Neuronal stem cell (in vitro differentiated cells): ENCODE measurements around the gene RGS6.

Experiments used
- DNase-seq: peaks from one replicate; pipeline ENCODE4 v3.0.0-alpha.2; 2013; ENCODE audit warnings: low spot score
- H2AFZ ChIP-seq: one replicate; pipeline ENCODE4 v1.6.1; 2013; ENCODE audit warnings: mild to moderate bottlenecking, low read length, inconsistent platforms
- H2AK5ac ChIP-seq: 2 replicates; pipeline ENCODE4 v1.6.1; 2013; ENCODE audit warnings: low read depth, mild to moderate bottlenecking, inconsistent platforms, low read length, moderate library complexity, mixed read lengths
- H2BK120ac ChIP-seq: 2 replicates; pipeline ENCODE4 v1.6.1; 2013; ENCODE audit warnings: low read depth, mild to moderate bottlenecking, inconsistent platforms, low read length, moderate library complexity, mixed read lengths
- H2BK12ac ChIP-seq: one replicate; pipeline ENCODE4 v1.6.1; 2013; ENCODE audit warnings: low read length, inconsistent platforms
- H2BK15ac ChIP-seq: 2 replicates; pipeline ENCODE4 v1.6.1; 2013; ENCODE audit warnings: mild to moderate bottlenecking, low read length, inconsistent platforms, mixed read lengths
- H2BK5ac ChIP-seq: one replicate; pipeline ENCODE4 v1.6.1; 2013; ENCODE audit warnings: inconsistent platforms, mild to moderate bottlenecking, low read length, moderate library complexity
- H3K14ac ChIP-seq: one replicate; pipeline ENCODE4 v1.6.1; 2013; ENCODE audit warnings: low read length, inconsistent platforms
- H3K18ac ChIP-seq: 2 replicates; pipeline ENCODE4 v1.6.1; 2013; ENCODE audit warnings: low read length, inconsistent platforms
- H3K23ac ChIP-seq: 2 replicates; pipeline ENCODE4 v1.6.1; 2013; ENCODE audit warnings: low read depth, mild to moderate bottlenecking, mixed read lengths, low read length, inconsistent platforms; ENCODE audit not compliant: poor library complexity
- H3K27ac ChIP-seq: replicated peaks from 3 replicates; pipeline ENCODE4 v1.5.1; 2013; ENCODE audit warnings: low read length, inconsistent platforms
- H3K27me3 ChIP-seq, 3 experiments: 2 replicates each; pipeline ENCODE4 v1.6.1; 2013; ENCODE audit warnings: low read length in 3 of 3, mild to moderate bottlenecking in 2 of 3, inconsistent platforms in 1 of 3, low read depth in 1 of 3, mixed read lengths in 1 of 3, moderate library complexity in 1 of 3; ENCODE audit not compliant: control insufficient read depth in 3 of 3, insufficient read depth in 3 of 3
- H3K36me3 ChIP-seq, 2 donors: replicated peaks in 1 of 2; 2 replicates each; pipeline ENCODE4 v1.6.1; 2013; ENCODE audit warnings: low read length in 2 of 2; ENCODE audit not compliant: control insufficient read depth in 2 of 2, insufficient read depth in 2 of 2
- H3K4ac ChIP-seq: 2 replicates; pipeline ENCODE4 v1.6.1; 2013; ENCODE audit warnings: inconsistent platforms, mild to moderate bottlenecking, low read length, moderate library complexity
- H3K4me1 ChIP-seq, 2 donors: 1 replicate in 1 of 2; 2 replicates in 1 of 2; pipeline ENCODE4 v1.6.1; 2013; ENCODE audit warnings: low read length in 2 of 2, low read depth in 1 of 2; ENCODE audit not compliant: control insufficient read depth in 2 of 2, insufficient read depth in 1 of 2
- H3K4me2 ChIP-seq: one replicate; pipeline ENCODE4 v1.6.1; 2013; ENCODE audit warnings: mild to moderate bottlenecking, low read length, inconsistent platforms; ENCODE audit not compliant: insufficient read depth, poor library complexity, severe bottlenecking
- H3K4me3 ChIP-seq, 2 donors: 2 replicates each; pipeline ENCODE4 v1.5.1; 2013; ENCODE audit warnings: low read length in 2 of 2, mild to moderate bottlenecking in 2 of 2, inconsistent platforms in 1 of 2, moderate library complexity in 1 of 2
- H3K79me1 ChIP-seq: one replicate; pipeline ENCODE4 v1.6.1; 2013; ENCODE audit warnings: low read depth, mild to moderate bottlenecking, inconsistent platforms, low read length, moderate library complexity
- H3K9ac ChIP-seq: one replicate; pipeline ENCODE4 v1.6.1; 2013; ENCODE audit warnings: mild to moderate bottlenecking, low read depth, low read length, inconsistent platforms; ENCODE audit not compliant: poor library complexity
- H3K9me3 ChIP-seq, 2 donors: replicated peaks in 1 of 2; 2 replicates each; pipeline versions ENCODE3 to v1.6.1; 2013; ENCODE audit warnings: low read length in 2 of 2, mild to moderate bottlenecking in 2 of 2, inconsistent platforms in 1 of 2, low read depth in 1 of 2, mixed read lengths in 1 of 2, moderate library complexity in 1 of 2; ENCODE audit not compliant: control insufficient read depth in 2 of 2, insufficient read depth in 1 of 2
- H4K8ac ChIP-seq: one replicate; pipeline ENCODE4 v1.6.1; 2013; ENCODE audit warnings: low read depth, mild to moderate bottlenecking, inconsistent platforms, low read length, moderate library complexity
- H4K91ac ChIP-seq: one replicate; pipeline ENCODE4 v1.6.1; 2013; ENCODE audit warnings: low read length, low read depth, mild to moderate bottlenecking, inconsistent platforms; ENCODE audit not compliant: poor library complexity
- WGBS, 2 donors: extraction: QIAGEN DNeasy Blood & Tissue Kit; methylation state at CpG; one replicate each; pipeline ENCODE4 v1.1.7; 2013; ENCODE audit warnings: missing lambda C conversion rate in 2 of 2, mixed read lengths in 1 of 2; ENCODE audit not compliant: insufficient read length in 2 of 2, insufficient replicate concordance in 1 of 2; ENCODE audit errors: extremely low coverage in 2 of 2; 5-methylcytosine and 5-hydroxymethylcytosine counted together

Gene RGS6

DNA sequence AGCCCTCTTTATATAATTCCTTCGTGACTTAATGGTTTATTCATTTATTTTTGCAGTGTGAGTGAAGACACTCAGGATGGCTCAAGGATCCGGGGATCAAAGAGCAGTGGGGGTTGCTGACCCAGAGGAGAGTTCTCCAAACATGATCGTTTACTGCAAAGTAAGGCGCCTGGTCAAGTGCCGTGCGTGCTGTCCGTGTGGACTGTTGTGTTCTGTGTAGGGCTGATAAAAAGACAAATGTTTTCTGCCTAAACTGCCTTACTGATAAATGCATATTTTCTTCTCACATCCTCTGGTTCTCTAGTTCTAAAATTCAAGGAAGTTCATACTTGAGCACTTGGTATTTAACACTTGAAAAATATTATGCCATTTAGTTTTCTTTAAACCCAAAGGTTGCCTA lies 32.5 kb downstream of the RGS6 start:
- DNase-seq = no peak
- Histone ChIP-seq H2BK5ac (no peak overlapping the region), H2BK12ac (no peak overlapping the region), H3K36me3 (no peaks in the 10 kb centered on the region), H3K4me3 (no peak overlapping the region), H3K14ac (no peak overlapping the region), H2AFZ (no peak overlapping the region), H3K27ac (no peak overlapping the region), H3K9me3 (no peaks in the 10 kb centered on the region), H3K27me3 (no peaks in the 10 kb centered on the region), H4K91ac (no peak overlapping the region), H3K18ac (no peak overlapping the region), H3K4me2 (no peak overlapping the region), H3K9ac (no peak overlapping the region), H2AK5ac (no peak overlapping the region), H2BK15ac (no peak overlapping the region), H3K79me1 (no peaks in the 10 kb centered on the region), H3K4me1 (no peaks in the 10 kb centered on the region), H3K4ac (no peak overlapping the region), H3K23ac (no peak overlapping the region), H2BK120ac (no peak overlapping the region), H4K8ac (no peak overlapping the region)
- no CpG with 5 or more reads among the region's 7 CpGs for WGBS, 2 donors

DNA sequence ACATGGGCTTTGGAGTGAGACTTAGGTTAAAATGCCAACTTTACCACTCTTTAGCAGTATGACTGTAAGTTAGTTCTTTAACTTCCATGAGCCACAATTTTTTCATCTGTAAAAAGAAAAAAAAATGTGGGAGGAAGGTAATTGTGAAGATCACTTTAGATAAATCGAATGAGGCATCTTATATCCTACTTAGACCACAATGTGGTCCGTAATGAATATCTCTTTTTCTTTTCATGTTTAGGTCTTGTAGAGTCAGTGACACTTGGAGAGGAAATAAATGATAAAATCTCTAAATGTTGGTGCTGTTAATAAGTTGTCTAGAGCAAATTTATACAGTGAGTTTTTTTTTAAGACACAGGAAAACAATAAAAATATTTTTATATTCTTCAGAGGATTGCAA lies 34.3 kb downstream of the RGS6 start:
- DNase-seq = no peak
- H2BK15ac ChIP-seq = no peak overlapping the region
- no peak overlapping the region for H3K27ac ChIP-seq

DNA sequence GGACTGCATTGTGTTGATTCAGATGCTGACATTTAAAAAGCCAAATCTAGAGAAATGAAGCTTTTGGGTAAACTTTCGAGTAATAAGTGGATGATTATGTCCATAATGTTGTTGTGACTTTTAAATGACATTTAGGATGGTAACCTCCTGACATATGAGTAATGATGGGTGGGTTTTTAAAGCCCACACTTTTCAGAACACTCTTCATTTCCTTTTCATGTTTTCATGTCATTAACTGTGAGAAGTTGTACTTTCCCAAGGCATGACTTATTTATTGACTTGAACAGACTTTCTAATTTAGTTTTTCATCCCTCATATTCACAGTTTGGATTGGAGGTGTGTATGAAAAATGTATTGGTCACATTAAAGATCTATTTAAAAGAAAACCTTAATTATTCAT lies 35.5 kb downstream of the RGS6 start:
- no CpG with 5 or more reads among the region's 1 CpG for WGBS, 2 donors

More for the DNA sequence above, 34.3 kb downstream of the RGS6 start:
- Histone ChIP-seq H3K27me3 (no peaks in the 10 kb centered on the region), H2AFZ (no peak overlapping the region), H3K79me1 (no peaks in the 10 kb centered on the region), H2BK120ac (no peak overlapping the region), H2BK12ac (no peak overlapping the region), H3K23ac (no peak overlapping the region), H3K36me3 (no peaks in the 10 kb centered on the region), H4K8ac (no peak overlapping the region), H3K4me3 (no peak overlapping the region), H3K18ac (no peak overlapping the region), H2AK5ac (no peak overlapping the region), H3K9me3 (no peaks in the 10 kb centered on the region), H3K4me2 (no peak overlapping the region), H4K91ac (no peak overlapping the region), H2BK5ac (no peak overlapping the region), H3K4me1 (no peaks in the 10 kb centered on the region), H3K4ac (no peak overlapping the region), H3K9ac (no peak overlapping the region), H3K14ac (no peak overlapping the region)
- WGBS, 2 donors = no CpG with 5 or more reads among the region's 2 CpGs

DNA sequence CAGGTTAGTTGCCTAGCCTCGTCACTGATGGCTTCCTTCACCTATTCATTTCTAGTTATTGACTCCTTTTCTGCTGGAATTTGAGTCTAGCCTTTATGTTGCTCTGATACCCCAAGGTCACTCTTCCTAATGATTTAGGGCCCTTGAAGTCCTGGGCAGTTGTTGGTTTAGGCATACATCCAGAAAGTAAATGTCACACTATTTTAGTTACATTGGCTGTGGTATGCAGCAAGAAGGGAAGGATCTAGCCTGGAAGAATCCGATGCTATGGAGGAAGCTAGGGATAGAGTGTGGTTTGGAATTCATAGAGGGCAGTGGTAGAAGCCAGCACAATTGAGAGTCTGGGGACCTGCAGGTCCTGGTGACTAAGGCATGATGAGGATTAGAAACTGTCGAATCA lies 38.0 kb downstream of the RGS6 start:
- Histone ChIP-seq H3K9ac (no peak overlapping the region), H3K27me3 (no peaks in the 10 kb centered on the region), H4K8ac (no peak overlapping the region), H3K14ac (no peak overlapping the region), H3K23ac (no peak overlapping the region), H3K4ac (no peak overlapping the region), H3K79me1 (no peaks in the 10 kb centered on the region), H2BK120ac (no peak overlapping the region), H4K91ac (no peak overlapping the region), H3K9me3 (no peaks in the 10 kb centered on the region), H3K4me2 (no peak overlapping the region), H3K27ac (no peak overlapping the region), H2AFZ (no peak overlapping the region), H2BK5ac (no peak overlapping the region), H2BK15ac (no peak overlapping the region), H2AK5ac (no peak overlapping the region), H3K36me3 (no peaks in the 10 kb centered on the region), H2BK12ac (no peak overlapping the region), H3K4me3 (no peak overlapping the region), H3K4me1 (no peaks in the 10 kb centered on the region), H3K18ac (no peak overlapping the region)
- no peak for DNase-seq
- no CpG with 5 or more reads among the region's 3 CpGs for WGBS, 2 donors

More for the DNA sequence above, 35.5 kb downstream of the RGS6 start:
- no peak overlapping the region for H3K14ac ChIP-seq
- no peaks in the 10 kb centered on the region for H3K9me3 ChIP-seq
- no peaks in the 10 kb centered on the region for H3K79me1 ChIP-seq
- no peaks in the 10 kb centered on the region for H3K27me3 ChIP-seq
- no peaks in the 10 kb centered on the region for H3K4me1 ChIP-seq
- no peak overlapping the region for H2BK12ac ChIP-seq
- H3K18ac ChIP-seq = no peak overlapping the region
- H2BK15ac ChIP-seq = no peak overlapping the region
- no peak overlapping the region for H3K9ac ChIP-seq
- H3K27ac ChIP-seq = no peak overlapping the region
- no peak overlapping the region for H2AFZ ChIP-seq
- no peak overlapping the region for H2AK5ac ChIP-seq
- no peak overlapping the region for H4K8ac ChIP-seq
- H3K4me3 ChIP-seq = no peak overlapping the region
- no peak overlapping the region for H3K23ac ChIP-seq
- H4K91ac ChIP-seq = no peak overlapping the region
- H2BK120ac ChIP-seq = no peak overlapping the region
- DNase-seq = no peak
- no peak overlapping the region for H3K4me2 ChIP-seq
- no peak overlapping the region for H3K4ac ChIP-seq
- H2BK5ac ChIP-seq = no peak overlapping the region
- no peaks in the 10 kb centered on the region for H3K36me3 ChIP-seq
